Measurements from ENCODE around the gene INCENP. TPM values are rescaled to one million over a fixed set of nuclear protein-coding genes. Genes with fewer than 3 reads are reported as not detected.

Gene INCENP
- total and polyA plus RNA-seq, 2 of the 13 experiments (the other 11 are each of a cell fraction or from before 2014, with no cell fraction given): 14.1 to 37.3 TPM

DNA sequence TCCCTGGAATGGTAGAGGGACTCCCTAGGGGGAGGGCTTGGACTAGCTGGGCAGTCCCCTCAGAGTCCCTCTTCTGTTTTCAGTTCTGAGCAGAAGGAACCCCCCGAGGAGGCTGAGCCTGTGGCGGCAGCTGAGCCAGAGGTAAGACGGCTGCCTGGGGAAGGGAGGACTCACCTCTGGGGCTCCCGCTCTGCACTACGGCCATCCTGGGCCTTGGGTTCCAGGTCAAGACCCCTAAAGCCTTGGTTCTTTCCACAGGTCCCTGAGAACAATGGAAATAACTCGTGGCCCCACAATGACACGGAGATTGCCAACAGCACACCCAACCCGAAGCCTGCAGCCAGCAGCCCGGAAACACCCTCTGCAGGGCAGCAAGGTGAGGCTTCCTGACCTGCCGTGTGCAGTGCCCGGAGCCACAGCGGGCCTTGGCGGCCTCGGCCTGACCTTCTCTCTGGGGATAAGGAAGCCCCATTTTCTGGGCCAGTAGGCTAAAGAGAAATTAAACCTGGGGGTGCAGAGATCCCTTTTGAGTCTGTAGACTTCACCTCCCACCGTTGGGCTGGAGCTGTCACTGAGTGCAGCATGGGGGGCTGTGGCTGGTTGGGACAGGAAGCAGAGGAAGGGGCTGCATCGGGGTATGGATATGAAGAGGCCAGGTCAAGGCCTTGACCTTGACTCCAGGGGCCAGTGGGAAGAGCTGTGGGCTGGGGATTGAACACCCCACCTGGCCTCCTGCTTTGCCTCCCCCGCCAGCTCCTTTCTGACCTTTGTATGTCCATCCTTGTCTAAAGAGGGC is 15.0 kb downstream of the INCENP start:
- Histone ChIP-seq H3K4me1 (ENCODE audit: insufficient read depth, low read length) (no peaks in the 10 kb centered on the region), H3K36me3 (replicated peaks in 1 of 2; ENCODE audit: control insufficient read depth in 1 of 2, insufficient read depth in 2 of 2, low read length in 2 of 2) (peaks cover 26 to 67% of the 10 kb centered on the region in 2 experiments; a peak in 4 of 5 replicates), H3K9me3 (ENCODE audit: low read length) (no peaks in the 10 kb centered on the region), H3K4me3 (replicated peaks in 1 of 3; ENCODE audit: insufficient read depth in 1 of 3, low read depth in 2 of 3, low read length in 3 of 3) (no peak overlapping the region), H2AFZ (ENCODE audit: low read length) (no peak overlapping the region), H3K9ac (ENCODE audit: insufficient read depth, low read depth, low read length) (no peak overlapping the region), H3K4me2 (ENCODE audit: low read depth, low read length) (no peak overlapping the region), H3K27ac (ENCODE audit: extremely low read length, insufficient read depth, low read length) (no peak overlapping the region), H3K79me2 (ENCODE audit: insufficient read depth, low read length) (peaks cover 5% of the 10 kb centered on the region), H3K27me3 (ENCODE audit: control insufficient read depth in 1 of 2, insufficient read depth in 2 of 2, low read length in 2 of 2) (no peaks in the 10 kb centered on the region), H4K20me1 (ENCODE audit: insufficient read depth, low read length) (peaks cover 4% of the 10 kb centered on the region; the same call in 1 of the 2 replicates)
- ATAC-seq (no peak), DNase-seq (ENCODE audit: low spot score) (no peak), FAIRE-seq (no peak)
- WGBS (ENCODE audit: low lambda C conversion rate): 96% methylated on average over 7 of the region's 17 CpGs
- no TSS peak for BruUV-seq (replicated peaks)
- POLR2A ChIA-PET: no interaction called here
- CTCF ChIA-PET (ENCODE audit: low intra/inter-chr PET ratio, low total read pairs): no interaction called here
- in situ Hi-C loops (cut with HindIII; ENCODE audit: extremely low pct_ligation_motif_present, low pct_unique_long_range_greater_than_20kb): no loop called here
- intact Hi-C loops (cut with micrococcal nuclease; ENCODE audit: unreplicated experiment): no loop called here
- TF ChIP-seq HMG20A (CRISPR knock-in tag; IDR thresholded peaks at IDR 0.05; ENCODE audit: borderline replicate concordance) (no peak), TIGD3 (CRISPR knock-in tag; IDR thresholded peaks at IDR 0.05; ENCODE audit: borderline replicate concordance) (no peak), ZSCAN12 (CRISPR knock-in tag; IDR thresholded peaks at IDR 0.05) (no peak), MATR3 (CRISPR knock-in tag; IDR thresholded peaks at IDR 0.05) (no peak), ZNF704 (CRISPR knock-in tag; IDR thresholded peaks at IDR 0.05; ENCODE audit: borderline replicate concordance) (no peak), ZNF589 (CRISPR knock-in tag; conservative IDR thresholded peaks at IDR 0.05) (no peak), ZMYM3 (CRISPR knock-in tag; IDR thresholded peaks at IDR 0.05) (no peak), RXRB (CRISPR knock-in tag; IDR thresholded peaks at IDR 0.05; ENCODE audit: borderline replicate concordance) (no peak), MED8 (CRISPR knock-in tag; IDR thresholded peaks at IDR 0.05; ENCODE audit: insufficient replicate concordance) (no peak), SAFB2 (CRISPR knock-in tag; IDR thresholded peaks at IDR 0.05; ENCODE audit: borderline replicate concordance, low read depth) (no peak), ATF7-NPFF (CRISPR knock-in tag; IDR thresholded peaks at IDR 0.05; ENCODE audit: low read depth) (no peak), ZNF280D (CRISPR knock-in tag; IDR thresholded peaks at IDR 0.05) (no peak), EED (CRISPR knock-in tag; IDR thresholded peaks at IDR 0.05) (no peak), AGO2 (optimal IDR thresholded peaks at IDR 0.05; ENCODE audit: low read depth, low read length) (no peak), KLF15 (CRISPR knock-in tag; IDR thresholded peaks at IDR 0.05; ENCODE audit: borderline replicate concordance) (no peak), REPIN1 (CRISPR knock-in tag; IDR thresholded peaks at IDR 0.05; ENCODE audit: borderline replicate concordance, low read depth) (no peak)
- TF ChIP-seq, protein P1, sequence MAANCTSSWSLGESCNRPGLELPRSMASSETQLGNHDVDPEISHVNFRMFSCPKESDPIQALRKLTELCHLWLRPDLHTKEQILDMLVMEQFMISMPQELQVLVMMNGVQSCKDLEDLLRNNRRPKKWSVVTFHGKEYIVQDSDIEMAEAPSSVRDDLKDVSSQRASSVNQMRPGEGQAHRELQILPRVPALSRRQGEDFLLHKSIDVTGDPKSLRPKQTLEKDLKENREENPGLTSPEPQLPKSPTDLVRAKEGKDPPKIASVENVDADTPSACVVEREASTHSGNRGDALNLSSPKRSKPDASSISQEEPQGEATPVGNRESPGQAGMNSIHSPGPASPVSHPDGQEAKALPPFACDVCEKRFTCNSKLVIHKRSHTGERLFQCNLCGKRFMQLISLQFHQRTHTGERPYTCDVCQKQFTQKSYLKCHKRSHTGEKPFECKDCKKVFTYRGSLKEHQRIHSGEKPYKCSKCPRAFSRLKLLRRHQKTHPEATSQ (CRISPR knock-in tag; IDR thresholded peaks at IDR 0.05; ENCODE audit: borderline replicate concordance): no peak

Data from HepG2 (cell line).